H1 (cell line): ENCODE data around the gene MAPRE3. TPM values are rescaled to one million over a fixed set of nuclear protein-coding genes. Genes with fewer than 3 reads are reported as not detected.

Experiments used
- CHD2 ChIP-seq: IDR thresholded peaks from 2 replicates; pipeline ENCODE4 v1.6.1; 2012; ENCODE audit warnings: low read length, improper control_type of control experiment
- GTF2F1 ChIP-seq: IDR thresholded peaks from 2 replicates; pipeline ENCODE4 v1.6.1; 2012; ENCODE audit warnings: low read depth, low read length, improper control_type of control experiment, borderline replicate concordance
- PHF8 ChIP-seq: fragments of 200-600 bp; sonication (generic); conservative IDR thresholded peaks from 2 replicates; pipeline ENCODE4 v1.7.1; 2012; ENCODE audit warnings: low read depth, mild to moderate bottlenecking, inconsistent platforms, low read length, moderate library complexity
- POLR2A ChIP-seq, 2 experiments: IDR thresholded peaks; 1 replicate in 1 of 2; 2 replicates in 1 of 2; pipeline ENCODE4 v1.6.1; 2011; ENCODE audit warnings: low read depth in 2 of 2, low read length in 2 of 2, mild to moderate bottlenecking in 2 of 2; ENCODE audit errors: control extremely low read depth in 1 of 2
- RNF2 ChIP-seq: fragments of 200-900, 300-1000 bp; sonication (generic); IDR thresholded peaks from 2 replicates; pipeline ENCODE4 v1.7.1; 2016; ENCODE audit warnings: borderline replicate concordance, low read depth, mild to moderate bottlenecking, antibody characterized with exemption, low read length; ENCODE audit not compliant: poor library complexity, severe bottlenecking; ENCODE audit errors: missing control alignments
- SAP30 ChIP-seq: fragments of 300-600 bp; sonication (generic); IDR thresholded peaks from 2 replicates; pipeline ENCODE4 v1.7.1; 2012; ENCODE audit warnings: low read length, moderate library complexity, mild to moderate bottlenecking, inconsistent platforms; ENCODE audit not compliant: insufficient read depth, insufficient replicate concordance
- SP2 ChIP-seq: IDR thresholded peaks from 2 replicates; pipeline ENCODE4 v1.6.1; 2012; ENCODE audit warnings: mild to moderate bottlenecking, low read length, inconsistent platforms
- SRF ChIP-seq: IDR thresholded peaks from 2 replicates; pipeline ENCODE4 v1.6.1; 2011; ENCODE audit warnings: mild to moderate bottlenecking, low read depth, low read length, moderate library complexity
- TBP ChIP-seq: IDR thresholded peaks from 2 replicates; pipeline ENCODE4 v1.6.1; 2011; ENCODE audit warnings: low read depth, low read length, improper control_type of control experiment
- polyA plus RNA-seq, 7 experiments: library from polyadenylated mRNA; depleted of rRNA in 3 of 7; stranded (reverse) in 5 of 7; unstranded in 2 of 7; fragments of >200 nt in 5 of 7; fragments of 200-250 nt in 2 of 7; gene quantifications; 1 replicate in 5 of 7; 2 replicates in 1 of 7; 4 replicates in 1 of 7; pipeline versions ENCODE4 v1.2.1 to v1.2.3, GENCODE V29; 2011 to 2013; ENCODE audit warnings: missing spikeins in 2 of 7, mixed read lengths in 2 of 7
- total RNA-seq: library from RNA; stranded (reverse); fragmentation: NEBNext Ultra II Directional; extraction: Animal tissue kit (Norgen Biotek cat#: 25700); gene quantifications from 2 replicates; pipeline ENCODE4 v1.2.1, GENCODE V29; 2021
- TF ChIP-seq, protein P1 (sequence below): fragments of 300-600 bp; sonication (generic); IDR thresholded peaks from 2 replicates; pipeline ENCODE4 v1.7.1; 2012; ENCODE audit warnings: low read length, moderate library complexity, mild to moderate bottlenecking, inconsistent platforms; ENCODE audit not compliant: insufficient replicate concordance

MAPRE3 gene
- total and polyA plus RNA-seq, 2 of the 8 experiments (the other 6 are each of a cell fraction or from before 2014, with no cell fraction given) = 4.9 to 6.6 TPM

GRCh38 chr2:27071277-27071989, 101.0 kb downstream of the MAPRE3 start, which contains the start of gene OST4 (continued):
- TF ChIP-seq, protein P1, sequence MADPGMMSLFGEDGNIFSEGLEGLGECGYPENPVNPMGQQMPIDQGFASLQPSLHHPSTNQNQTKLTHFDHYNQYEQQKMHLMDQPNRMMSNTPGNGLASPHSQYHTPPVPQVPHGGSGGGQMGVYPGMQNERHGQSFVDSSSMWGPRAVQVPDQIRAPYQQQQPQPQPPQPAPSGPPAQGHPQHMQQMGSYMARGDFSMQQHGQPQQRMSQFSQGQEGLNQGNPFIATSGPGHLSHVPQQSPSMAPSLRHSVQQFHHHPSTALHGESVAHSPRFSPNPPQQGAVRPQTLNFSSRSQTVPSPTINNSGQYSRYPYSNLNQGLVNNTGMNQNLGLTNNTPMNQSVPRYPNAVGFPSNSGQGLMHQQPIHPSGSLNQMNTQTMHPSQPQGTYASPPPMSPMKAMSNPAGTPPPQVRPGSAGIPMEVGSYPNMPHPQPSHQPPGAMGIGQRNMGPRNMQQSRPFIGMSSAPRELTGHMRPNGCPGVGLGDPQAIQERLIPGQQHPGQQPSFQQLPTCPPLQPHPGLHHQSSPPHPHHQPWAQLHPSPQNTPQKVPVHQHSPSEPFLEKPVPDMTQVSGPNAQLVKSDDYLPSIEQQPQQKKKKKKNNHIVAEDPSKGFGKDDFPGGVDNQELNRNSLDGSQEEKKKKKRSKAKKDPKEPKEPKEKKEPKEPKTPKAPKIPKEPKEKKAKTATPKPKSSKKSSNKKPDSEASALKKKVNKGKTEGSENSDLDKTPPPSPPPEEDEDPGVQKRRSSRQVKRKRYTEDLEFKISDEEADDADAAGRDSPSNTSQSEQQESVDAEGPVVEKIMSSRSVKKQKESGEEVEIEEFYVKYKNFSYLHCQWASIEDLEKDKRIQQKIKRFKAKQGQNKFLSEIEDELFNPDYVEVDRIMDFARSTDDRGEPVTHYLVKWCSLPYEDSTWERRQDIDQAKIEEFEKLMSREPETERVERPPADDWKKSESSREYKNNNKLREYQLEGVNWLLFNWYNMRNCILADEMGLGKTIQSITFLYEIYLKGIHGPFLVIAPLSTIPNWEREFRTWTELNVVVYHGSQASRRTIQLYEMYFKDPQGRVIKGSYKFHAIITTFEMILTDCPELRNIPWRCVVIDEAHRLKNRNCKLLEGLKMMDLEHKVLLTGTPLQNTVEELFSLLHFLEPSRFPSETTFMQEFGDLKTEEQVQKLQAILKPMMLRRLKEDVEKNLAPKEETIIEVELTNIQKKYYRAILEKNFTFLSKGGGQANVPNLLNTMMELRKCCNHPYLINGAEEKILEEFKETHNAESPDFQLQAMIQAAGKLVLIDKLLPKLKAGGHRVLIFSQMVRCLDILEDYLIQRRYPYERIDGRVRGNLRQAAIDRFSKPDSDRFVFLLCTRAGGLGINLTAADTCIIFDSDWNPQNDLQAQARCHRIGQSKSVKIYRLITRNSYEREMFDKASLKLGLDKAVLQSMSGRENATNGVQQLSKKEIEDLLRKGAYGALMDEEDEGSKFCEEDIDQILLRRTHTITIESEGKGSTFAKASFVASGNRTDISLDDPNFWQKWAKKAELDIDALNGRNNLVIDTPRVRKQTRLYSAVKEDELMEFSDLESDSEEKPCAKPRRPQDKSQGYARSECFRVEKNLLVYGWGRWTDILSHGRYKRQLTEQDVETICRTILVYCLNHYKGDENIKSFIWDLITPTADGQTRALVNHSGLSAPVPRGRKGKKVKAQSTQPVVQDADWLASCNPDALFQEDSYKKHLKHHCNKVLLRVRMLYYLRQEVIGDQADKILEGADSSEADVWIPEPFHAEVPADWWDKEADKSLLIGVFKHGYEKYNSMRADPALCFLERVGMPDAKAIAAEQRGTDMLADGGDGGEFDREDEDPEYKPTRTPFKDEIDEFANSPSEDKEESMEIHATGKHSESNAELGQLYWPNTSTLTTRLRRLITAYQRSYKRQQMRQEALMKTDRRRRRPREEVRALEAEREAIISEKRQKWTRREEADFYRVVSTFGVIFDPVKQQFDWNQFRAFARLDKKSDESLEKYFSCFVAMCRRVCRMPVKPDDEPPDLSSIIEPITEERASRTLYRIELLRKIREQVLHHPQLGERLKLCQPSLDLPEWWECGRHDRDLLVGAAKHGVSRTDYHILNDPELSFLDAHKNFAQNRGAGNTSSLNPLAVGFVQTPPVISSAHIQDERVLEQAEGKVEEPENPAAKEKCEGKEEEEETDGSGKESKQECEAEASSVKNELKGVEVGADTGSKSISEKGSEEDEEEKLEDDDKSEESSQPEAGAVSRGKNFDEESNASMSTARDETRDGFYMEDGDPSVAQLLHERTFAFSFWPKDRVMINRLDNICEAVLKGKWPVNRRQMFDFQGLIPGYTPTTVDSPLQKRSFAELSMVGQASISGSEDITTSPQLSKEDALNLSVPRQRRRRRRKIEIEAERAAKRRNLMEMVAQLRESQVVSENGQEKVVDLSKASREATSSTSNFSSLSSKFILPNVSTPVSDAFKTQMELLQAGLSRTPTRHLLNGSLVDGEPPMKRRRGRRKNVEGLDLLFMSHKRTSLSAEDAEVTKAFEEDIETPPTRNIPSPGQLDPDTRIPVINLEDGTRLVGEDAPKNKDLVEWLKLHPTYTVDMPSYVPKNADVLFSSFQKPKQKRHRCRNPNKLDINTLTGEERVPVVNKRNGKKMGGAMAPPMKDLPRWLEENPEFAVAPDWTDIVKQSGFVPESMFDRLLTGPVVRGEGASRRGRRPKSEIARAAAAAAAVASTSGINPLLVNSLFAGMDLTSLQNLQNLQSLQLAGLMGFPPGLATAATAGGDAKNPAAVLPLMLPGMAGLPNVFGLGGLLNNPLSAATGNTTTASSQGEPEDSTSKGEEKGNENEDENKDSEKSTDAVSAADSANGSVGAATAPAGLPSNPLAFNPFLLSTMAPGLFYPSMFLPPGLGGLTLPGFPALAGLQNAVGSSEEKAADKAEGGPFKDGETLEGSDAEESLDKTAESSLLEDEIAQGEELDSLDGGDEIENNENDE = no peak
- no peak for TF ChIP-seq SRF
- no peak for TF ChIP-seq CHD2
- TF ChIP-seq RNF2 = no peak
- TF ChIP-seq PHF8 = peak; percentile 92
- TF ChIP-seq POLR2A (IDR thresholded peaks at IDR 0.05; ENCODE audit: control extremely low read depth in 1 of 2, low read depth in 2 of 2, low read length in 2 of 2) = peak in 1 of 2 experiments; percentile 76; a peak in 1 of 3 replicates
- TF ChIP-seq SAP30 = no peak
- TF ChIP-seq TBP = peak; percentile 67; the same call in 1 of the 2 replicates
- no peak for TF ChIP-seq GTF2F1
- TF ChIP-seq SP2 = peak; percentile 72
